ENCODE results near the gene CPPED1. TPM values are rescaled to one million over a fixed set of nuclear protein-coding genes. Genes with fewer than 3 reads are reported as not detected.

Gene CPPED1
- total RNA-seq, 1 experiment from 2014 or later = 7.9 TPM

DNA sequence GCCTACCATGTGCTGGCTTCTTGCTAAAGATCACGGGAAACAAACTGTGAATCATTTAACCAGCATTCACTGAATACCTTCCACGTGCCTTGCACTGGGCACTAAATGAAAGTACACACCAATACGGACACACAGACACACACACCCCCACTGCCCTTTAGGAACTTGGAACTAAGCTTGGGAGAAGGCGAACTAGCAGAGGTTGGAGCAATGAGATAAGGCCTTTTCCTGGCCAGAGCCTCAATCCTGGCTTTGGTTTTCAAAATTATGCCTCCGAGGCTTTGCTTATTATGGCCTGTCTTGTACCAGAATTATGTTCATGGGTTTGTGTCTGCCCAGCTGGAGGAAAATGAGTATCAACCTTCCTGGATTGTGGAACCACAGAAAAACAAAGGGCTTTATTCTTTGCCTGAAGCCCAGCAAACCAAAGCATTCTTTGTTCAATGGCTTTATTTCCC lies 32.3 kb downstream of the CPPED1 start:
- Histone ChIP-seq H2BK120ac (ENCODE audit: low read depth, low read length, poor library complexity, severe bottlenecking) (no peak overlapping the region), H2AFZ (ENCODE audit: low read length) (no peak overlapping the region), H4K5ac (ENCODE audit: insufficient read length, low read depth, low read length) (no peak overlapping the region), H3K18ac (ENCODE audit: insufficient read length, low read depth, low read length) (no peak overlapping the region), H2BK12ac (ENCODE audit: insufficient read length, low read depth, low read length) (no peak overlapping the region), H4K8ac (replicated peaks; ENCODE audit: insufficient read length, low read depth, low read length) (no peak overlapping the region), H3T11ph (ENCODE audit: low read length) (no peak overlapping the region), H3K4me2 (ENCODE audit: insufficient read depth, insufficient read length, low read length) (no peak overlapping the region), H3K79me1 (ENCODE audit: insufficient read depth, low read depth, low read length, poor library complexity, severe bottlenecking) (no peaks in the 10 kb centered on the region), H3K23me2 (ENCODE audit: insufficient read length, low read depth, low read length, poor library complexity, severe bottlenecking) (no peaks in the 10 kb centered on the region), H3K27ac (ENCODE audit: insufficient read length, low read depth, low read length) (no peak overlapping the region), H3K9ac (ENCODE audit: extremely low read depth, insufficient read length, low read length) (no peak overlapping the region), H3K4ac (ENCODE audit: low read depth, low read length) (no peak overlapping the region), H3K14ac (ENCODE audit: insufficient read depth, low read length) (no peak overlapping the region), H3K4me1 (ENCODE audit: insufficient read depth, low read length) (no peaks in the 10 kb centered on the region), H3K23ac (ENCODE audit: insufficient read length, low read depth, low read length) (no peak overlapping the region), H3K9me3 (ENCODE audit: control insufficient read depth, low read depth, low read length) (no peaks in the 10 kb centered on the region), H4K20me1 (ENCODE audit: control insufficient read depth, insufficient read depth, insufficient read length) (no peaks in the 10 kb centered on the region), H4K91ac (ENCODE audit: insufficient read length, low read depth, low read length) (no peak overlapping the region), H3K79me2 (ENCODE audit: insufficient read depth, low read length) (no peaks in the 10 kb centered on the region), H3K27me3 (ENCODE audit: insufficient read depth, low read length) (no peaks in the 10 kb centered on the region), H2BK20ac (ENCODE audit: low read depth, low read length, poor library complexity, severe bottlenecking) (no peak overlapping the region), H2BK5ac (ENCODE audit: insufficient read length, low read length) (no peak overlapping the region), H3K56ac (ENCODE audit: insufficient read length, low read depth, low read length) (no peak overlapping the region), H2AK5ac (ENCODE audit: insufficient read length, low read length) (no peak overlapping the region), H2BK15ac (ENCODE audit: low read depth, low read length) (no peak overlapping the region; the same call in 1 of the 2 replicates)
- Mint-ChIP-seq H3K27ac (no peak overlapping the region), H3K27me3 (ENCODE audit: low read depth) (no peaks in the 10 kb centered on the region), H3K36me3 (ENCODE audit: insufficient read depth in 1 of 3, low read depth in 3 of 3) (peaks cover 2 to 11% (median 8%) of the 10 kb centered on the region in 3 experiments; a peak in 4 of 7 replicates), H3K4me3 (no peak overlapping the region), H3K4me1 (no peaks in the 10 kb centered on the region), H3K9me3 (no peaks in the 10 kb centered on the region; a peak in 2 of 5 replicates)
- DNase-seq = no peak
- WGBS (ENCODE audit: extremely low coverage, insufficient read length, low lambda C conversion rate) = no CpG with 5 or more reads among the region's 5 CpGs
- no peak for TF ChIP-seq CTCF (conservative IDR thresholded peaks at IDR 0.05)
